ENCODE results near the gene DEK.

- no peak for TF ChIP-seq POLR2A (IDR thresholded peaks at IDR 0.05; ENCODE audit: low read depth, low read length)
- no peak for TF ChIP-seq SPI1 (IDR thresholded peaks at IDR 0.05; ENCODE audit: low read depth, low read length)
Measured at GRCh38 chr6:18187701-18188100, 76.6 kb downstream of the DEK start.

Measured in GM12891 (cell line).